NCI-H82 (cell line): Measurements from ENCODE around the gene FERMT1.

ENCODE experiments used
- DNase-seq: peaks from one replicate; lab custom pipeline; 2025; lab: John Stamatoyannopoulos, UW

FERMT1 gene

GRCh38 chr20:6122873-6123648, at the start of gene FERMT1:
Gene FERMT1 (minus strand): TSS chr20:6123030. CDS start chr20:6119554, 3,476 bp downstream.
- DNase-seq, result peak; percentile 44

- DNase-seq, result peak; percentile 21
Measured at GRCh38 chr20:6169251-6169650, 46.4 kb upstream of the FERMT1 start.

GRCh38 chr20:6168204-6168603, 45.4 kb upstream of the FERMT1 start:
- DNase-seq, result no peak

- DNase-seq, result no peak
Measured at GRCh38 chr20:6165346-6165745, 42.5 kb upstream of the FERMT1 start.

GRCh38 chr20:6164421-6165341, 41.9 kb upstream of the FERMT1 start:
- DNase-seq, result no peak

GRCh38 chr20:6160736-6161135, 37.9 kb upstream of the FERMT1 start:
- DNase-seq, result no peak

GRCh38 chr20:6157345-6157744, 34.5 kb upstream of the FERMT1 start:
- peak; percentile 4 for DNase-seq

GRCh38 chr20:6152777-6153176, 29.9 kb upstream of the FERMT1 start:
- no peak for DNase-seq

- DNase-seq, result no peak
Measured at GRCh38 chr20:6148073-6148472, 25.2 kb upstream of the FERMT1 start.

GRCh38 chr20:6142348-6142993, 19.6 kb upstream of the FERMT1 start:
- DNase-seq, result peak; percentile 81

- peak; percentile 42 for DNase-seq
Measured at GRCh38 chr20:6140947-6141346, 18.1 kb upstream of the FERMT1 start.

- DNase-seq, result no peak
Measured at GRCh38 chr20:6135347-6135746, 12.5 kb upstream of the FERMT1 start.

GRCh38 chr20:6134592-6134991, 11.8 kb upstream of the FERMT1 start:
- DNase-seq, result no peak

- DNase-seq, result no peak
Measured at GRCh38 chr20:6130045-6130444, 7.2 kb upstream of the FERMT1 start.

GRCh38 chr20:6127825-6128224, 5.0 kb upstream of the FERMT1 start:
- DNase-seq, result no peak

- no peak for DNase-seq
Measured at GRCh38 chr20:6126846-6127245, 4.0 kb upstream of the FERMT1 start.

- DNase-seq, result no peak
Measured at GRCh38 chr20:6123649-6124014, 802 bp upstream of the FERMT1 start.

GRCh38 chr20:6122111-6122872, 538 bp downstream of the FERMT1 start:
- peak; percentile 44 for DNase-seq

GRCh38 chr20:6121504-6121903, 1.3 kb downstream of the FERMT1 start:
- DNase-seq, result no peak

- DNase-seq, result peak; percentile 49
Measured at GRCh38 chr20:6120491-6120988, 2.3 kb downstream of the FERMT1 start.

- no peak for DNase-seq
Measured at GRCh38 chr20:6116758-6117157, 6.1 kb downstream of the FERMT1 start.
